ENCODE results near the gene ADNP2.

ADNP2 gene

GRCh38 chr18:80130555-80130954 is 21.5 kb downstream of the ADNP2 start:
- TF ChIP-seq CTCF (IDR thresholded peaks at IDR 0.05; ENCODE audit: control insufficient read depth, extremely low read depth, insufficient read depth) = no peak
- DNase-seq (ENCODE audit: low read depth) = no peak
- H3K4me3 ChIP-seq (ENCODE audit: low read depth, low read length) = no peak overlapping the region

GRCh38 chr18:80132180-80132812 is 23.2 kb downstream of the ADNP2 start:
- no peak for DNase-seq (ENCODE audit: low read depth)
- TF ChIP-seq CTCF (IDR thresholded peaks at IDR 0.05; ENCODE audit: control insufficient read depth, extremely low read depth, insufficient read depth) = no peak
- H3K4me3 ChIP-seq (ENCODE audit: low read depth, low read length) = no peak overlapping the region

GRCh38 chr18:80133124-80133523 is 24.1 kb downstream of the ADNP2 start:
- no peak for TF ChIP-seq CTCF (IDR thresholded peaks at IDR 0.05; ENCODE audit: control insufficient read depth, extremely low read depth, insufficient read depth)
- no peak overlapping the region for H3K4me3 ChIP-seq (ENCODE audit: low read depth, low read length)
- no peak for DNase-seq (ENCODE audit: low read depth)

- DNase-seq (ENCODE audit: low read depth) = no peak
- no peak overlapping the region for H3K4me3 ChIP-seq (ENCODE audit: low read depth, low read length)
- TF ChIP-seq CTCF (IDR thresholded peaks at IDR 0.05; ENCODE audit: control insufficient read depth, extremely low read depth, insufficient read depth) = no peak
Observed at GRCh38 chr18:80135136-80135535, 26.1 kb downstream of the ADNP2 start.

GRCh38 chr18:80136679-80137078 is 27.6 kb downstream of the ADNP2 start:
- DNase-seq (ENCODE audit: low read depth) = no peak
- TF ChIP-seq CTCF (IDR thresholded peaks at IDR 0.05; ENCODE audit: control insufficient read depth, extremely low read depth, insufficient read depth) = no peak
- H3K4me3 ChIP-seq (ENCODE audit: low read depth, low read length) = no peak overlapping the region

- no peak overlapping the region for H3K4me3 ChIP-seq (ENCODE audit: low read depth, low read length)
- no peak for DNase-seq (ENCODE audit: low read depth)
- TF ChIP-seq CTCF (IDR thresholded peaks at IDR 0.05; ENCODE audit: control insufficient read depth, extremely low read depth, insufficient read depth) = no peak
Observed at GRCh38 chr18:80137137-80137536, 28.1 kb downstream of the ADNP2 start.

GRCh38 chr18:80137976-80138375 is 28.9 kb downstream of the ADNP2 start:
- no peak for TF ChIP-seq CTCF (IDR thresholded peaks at IDR 0.05; ENCODE audit: control insufficient read depth, extremely low read depth, insufficient read depth)
- H3K4me3 ChIP-seq (ENCODE audit: low read depth, low read length) = no peak overlapping the region
- no peak for DNase-seq (ENCODE audit: low read depth)
